GM12878 (cell line): ENCODE measurements around the gene ZFR. TPM values are rescaled to one million over a fixed set of nuclear protein-coding genes. Genes with fewer than 3 reads are reported as not detected.

Source experiments
- ATAC-seq: fragments of 200-7000 bp; cut with Tn5 transposase; 3 replicates; pipeline ENCODE4 v1.9.1; 2020; ENCODE audit warnings: mild to moderate bottlenecking, moderate library complexity
- BruUV-seq: library from RNA; stranded (reverse); fragments of 400-500 nt; replicated peaks from 2 replicates; lab custom pipeline; 2021; lab: Mats Ljungman, UMichigan
- CTCF ChIA-PET: fragments of 300-600 bp; sonication (Branson Sonifier 250); formaldehyde crosslinking; extraction: SDS; loops from one replicate; lab custom pipeline; 2021; ENCODE audit warnings: inconsistent platforms; lab: Yijun Ruan, JAX
- POLR2A ChIA-PET: fragments of 350-600 bp; formaldehyde crosslinking; extraction: SDS; loops from one replicate; lab custom pipeline; 2021; ENCODE audit warnings: inconsistent platforms; lab: Charles Lee
- RAD21 ChIA-PET: fragments of 300-600 bp; sonication (Branson Sonifier 250); formaldehyde crosslinking; loops from one replicate; lab custom pipeline; 2023; ENCODE audit warnings: antibody characterized with exemption; ENCODE audit not compliant: unreplicated experiment; lab: Charles Lee
- SMC1A ChIA-PET: fragments of 300-600 bp; sonication (Branson Sonifier 250); formaldehyde crosslinking; loops from one replicate; lab custom pipeline; 2023; ENCODE audit not compliant: unreplicated experiment, uncharacterized antibody; lab: Charles Lee
- DNase-seq: peaks from one replicate; pipeline ENCODE4 v3.0.0-alpha.2; 2011; ENCODE audit warnings: low read depth, low spot score
- FAIRE-seq: peaks from 3 replicates; lab custom pipeline; 2011; peaks lifted over from hg19 to GRCh38; lab: Jason Lieb, UNC
- H2AFZ ChIP-seq: 2 replicates; pipeline ENCODE4 v1.6.0; 2011; ENCODE audit warnings: low read depth, low read length, control low read depth; ENCODE audit not compliant: control insufficient read depth
- H3K27ac ChIP-seq: 2 replicates; pipeline ENCODE4 v1.5.1; 2011; ENCODE audit warnings: control low read depth; ENCODE audit not compliant: control insufficient read depth, insufficient read depth
- H3K27me3 ChIP-seq, 2 experiments: replicated peaks in 1 of 2; 2 replicates each; pipeline versions ENCODE4 v1.6.0 to v1.6.1; 2011; ENCODE audit warnings: low read length in 1 of 2; ENCODE audit not compliant: control insufficient read depth in 2 of 2, insufficient read depth in 2 of 2
- H3K36me3 ChIP-seq, 2 experiments: 2 replicates each; pipeline ENCODE4 v1.5.1; 2011; ENCODE audit warnings: low read length in 1 of 2; ENCODE audit not compliant: control insufficient read depth in 2 of 2, insufficient read depth in 2 of 2
- H3K4me1 ChIP-seq: 2 replicates; pipeline ENCODE4 v1.6.1; 2011; ENCODE audit warnings: mild to moderate bottlenecking, low read length, moderate library complexity, mixed read lengths; ENCODE audit not compliant: control insufficient read depth, insufficient read depth
- H3K4me2 ChIP-seq: 2 replicates; pipeline ENCODE4 v1.6.0; 2011; ENCODE audit warnings: control low read depth; ENCODE audit not compliant: control insufficient read depth, insufficient read depth
- H3K4me3 ChIP-seq: fragments of 200-600 bp; sonication (generic); 2 replicates; pipeline ENCODE4 v1.5.1; 2016
- H3K79me2 ChIP-seq: 2 replicates; pipeline ENCODE4 v1.6.0; 2011; ENCODE audit warnings: low read length; ENCODE audit not compliant: control insufficient read depth, insufficient read depth
- H3K9ac ChIP-seq: 2 replicates; pipeline ENCODE4 v1.8.0; 2011; ENCODE audit warnings: low read length, control low read depth, mixed read lengths; ENCODE audit not compliant: control insufficient read depth, insufficient read depth
- H3K9me3 ChIP-seq: replicated peaks from 3 replicates; pipeline ENCODE4 v1.5.1; 2011; ENCODE audit warnings: mild to moderate bottlenecking, low read length; ENCODE audit not compliant: control insufficient read depth, insufficient read depth
- H4K20me1 ChIP-seq: 2 replicates; pipeline ENCODE4 v1.6.0; 2011; ENCODE audit not compliant: control insufficient read depth, insufficient read depth
- MTA2 ChIP-seq: fragments of 450-650 bp; IDR thresholded peaks from 2 replicates; pipeline ENCODE4 v1.6.1; 2016; ENCODE audit warnings: low read depth, mild to moderate bottlenecking, moderate library complexity
- MTA3 ChIP-seq: IDR thresholded peaks from 2 replicates; pipeline ENCODE4 v1.6.1; 2012; ENCODE audit warnings: low read length, inconsistent platforms, borderline replicate concordance
- MYB ChIP-seq: fragments of 150-350 bp; IDR thresholded peaks from 2 replicates; pipeline ENCODE4 v1.6.1; 2014; ENCODE audit warnings: mild to moderate bottlenecking, low read depth, low read length, borderline replicate concordance
- PKNOX1 ChIP-seq: fragments of 450-650 bp; IDR thresholded peaks from 2 replicates; pipeline ENCODE4 v1.6.1; 2016; ENCODE audit warnings: mild to moderate bottlenecking
- REST ChIP-seq: IDR thresholded peaks from 2 replicates; pipeline ENCODE4 v1.6.1; 2012; ENCODE audit warnings: mild to moderate bottlenecking, low read depth, low read length
- SIX5 ChIP-seq: IDR thresholded peaks from 2 replicates; pipeline ENCODE4 v1.6.1; 2011; ENCODE audit warnings: mild to moderate bottlenecking, low read depth, low read length, moderate library complexity; ENCODE audit not compliant: severe bottlenecking
- YBX1 ChIP-seq: fragments of 450-650 bp; IDR thresholded peaks from 2 replicates; pipeline ENCODE4 v1.6.1; 2016; ENCODE audit warnings: antibody characterized with exemption
- ZNF217 ChIP-seq: fragments of 450-650 bp; IDR thresholded peaks from 2 replicates; pipeline ENCODE4 v1.6.1; 2017; ENCODE audit warnings: antibody characterized with exemption, mild to moderate bottlenecking
- WGBS: methylation state at CpG from one replicate; pipeline ENCODE4 v1.1.6; 2016; ENCODE audit warnings: low lambda C conversion rate; ENCODE audit not compliant: insufficient replicate concordance, insufficient coverage; ENCODE audit errors: missing lambda C conversion rate; 5-methylcytosine and 5-hydroxymethylcytosine counted together
- in situ Hi-C: fragments of 300-500 bp; cut with MboI; formaldehyde crosslinking; loops from 9 replicates; pipeline ENCODE4 v1.14.3; 2018; ENCODE audit warnings: mixed read lengths
- intact Hi-C: fragments of 100-400 bp; cut with micrococcal nuclease; formaldehyde crosslinking; loops from one replicate; pipeline ENCODE4 v1.14.2; 2022; ENCODE audit not compliant: unreplicated experiment
- polyA plus RNA-seq, 11 experiments: library from polyadenylated mRNA; depleted of rRNA in 4 of 11; unstranded in 6 of 11; stranded (reverse) in 5 of 11; fragments of >200 nt; fragmentation: Nextera tagmentation in 4 of 11; fragmentation: Illumina TruSeq in 1 of 11; extraction: Ambion mirVana in 4 of 11; extraction: Trizol in 1 of 11; gene quantifications; 1 replicate in 1 of 11; 2 replicates in 10 of 11; pipeline versions ENCODE4 v1.2.1 to v1.2.3, GENCODE V29; 2011 to 2016; ENCODE audit warnings: inconsistent platforms in 2 of 11, missing spikeins in 2 of 11, low read depth in 1 of 11
- total RNA-seq, 4 experiments: library from RNA; depleted of rRNA in 3 of 4; stranded (reverse); fragments of >200 nt in 3 of 4; fragmentation: Illumina TruSeq in 1 of 4; extraction: Trizol in 1 of 4; gene quantifications; 2 replicates each; pipeline versions ENCODE4 v1.2.1 to v1.2.3, GENCODE V29; 2013 to 2021

The ZFR gene
- total and polyA plus RNA-seq, 10 of the 15 experiments (the other 5 are each of a cell fraction or from before 2014, with no cell fraction given), result 33.7 to 90.6 (median 72.9) TPM

- Histone ChIP-seq H3K79me2 (no peaks in the 10 kb centered on the region), H2AFZ (no peak overlapping the region), H3K36me3 (no peaks in the 10 kb centered on the region), H3K4me2 (no peak overlapping the region), H3K4me1 (no peaks in the 10 kb centered on the region), H3K4me3 (no peak overlapping the region), H3K27me3 (no peaks in the 10 kb centered on the region), H4K20me1 (no peaks in the 10 kb centered on the region), H3K27ac (no peak overlapping the region), H3K9me3 (no peaks in the 10 kb centered on the region), H3K9ac (no peak overlapping the region)
- ATAC-seq, result no peak
- POLR2A ChIA-PET, result interaction anchor here (0.8 to 3.9 kb wide), 2 partner anchors 83 to 99 kb away, joined by 3 to 31 read pairs; no protein-coding TSS in a partner anchor
- no peak for FAIRE-seq
- intact Hi-C loops (loop anchor here (1.0 kb wide), 1 partner anchor 41 kb away; no protein-coding TSS in a partner anchor), in situ Hi-C loops (no loop called here)
- WGBS, result 53% methylated on average over 6 of the region's 6 CpGs
- SMC1A ChIA-PET, result interaction anchor here (0.6 to 5.6 kb wide), 24 partner anchors 8 to 261 kb away, joined by 3 to 273 read pairs (median 9); partner anchors contain the start of gene SUB1
- CTCF ChIA-PET, result interaction anchor here (0.6 to 6.3 kb wide), 34 partner anchors 9 to 259 kb away, joined by 3 to 353 read pairs (median 8); partner anchors contain the start of gene SUB1
- TF ChIP-seq REST (no peak), MTA3 (no peak), YBX1 (no peak), MTA2 (no peak), PKNOX1 (no peak), SIX5 (no peak), ZNF217 (no peak), MYB (no peak)
- DNase-seq, result no peak
- RAD21 ChIA-PET, result interaction anchor here (0.6 to 7.6 kb wide), 19 partner anchors 14 to 259 kb away, joined by 3 to 258 read pairs (median 6); partner anchors contain the start of gene SUB1
- no TSS peak for BruUV-seq
Measured at GRCh38 chr5:32490972-32491557, 46.5 kb upstream of the ZFR start.
